ENCODE measurements around the gene PTP4A2. TPM values are rescaled to one million over a fixed set of nuclear protein-coding genes. Genes with fewer than 3 reads are reported as not detected.
A peak's percentile ranks its signal among the peaks of the same experiment; 100 is the strongest.
"Not testable (repeated sequence)": the region's sequence is repeated elsewhere in the genome, so short reads cannot be mapped to it uniquely, and the experiment has no call there.

Gene PTP4A2
- total RNA-seq, 1 experiment from 2014 or later: 314 TPM

DNA sequence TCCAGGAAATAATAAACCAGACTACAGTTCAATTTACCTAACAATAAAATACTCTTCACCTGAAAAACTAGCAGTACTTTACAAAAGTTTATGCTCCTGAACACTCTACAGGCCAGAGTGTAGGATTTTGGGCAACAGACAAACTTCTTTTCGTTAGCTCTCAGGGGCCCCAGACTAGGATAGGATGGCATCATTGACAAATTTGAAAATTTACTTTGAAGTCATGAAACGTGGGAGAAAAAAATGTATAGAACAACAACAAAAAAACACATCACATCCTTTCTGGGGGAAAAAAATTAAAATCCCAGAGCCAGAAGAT, 1.2 kb downstream of the PTP4A2 start:
- H3K27me3 ChIP-seq: no peaks in the 10 kb centered on the region
- no peak overlapping the region; the same call in 1 of the 2 replicates for H3K27ac ChIP-seq
- H3K4me3 ChIP-seq: peak overlapping the region; percentile 59
- DNase-seq: no peak
- H3K9me3 ChIP-seq (replicated peaks): no peaks in the 10 kb centered on the region
- H3K36me3 ChIP-seq: no peaks in the 10 kb centered on the region; the same call in 1 of the 2 replicates
- H3K4me1 ChIP-seq: peaks cover 43% of the 10 kb centered on the region

DNA sequence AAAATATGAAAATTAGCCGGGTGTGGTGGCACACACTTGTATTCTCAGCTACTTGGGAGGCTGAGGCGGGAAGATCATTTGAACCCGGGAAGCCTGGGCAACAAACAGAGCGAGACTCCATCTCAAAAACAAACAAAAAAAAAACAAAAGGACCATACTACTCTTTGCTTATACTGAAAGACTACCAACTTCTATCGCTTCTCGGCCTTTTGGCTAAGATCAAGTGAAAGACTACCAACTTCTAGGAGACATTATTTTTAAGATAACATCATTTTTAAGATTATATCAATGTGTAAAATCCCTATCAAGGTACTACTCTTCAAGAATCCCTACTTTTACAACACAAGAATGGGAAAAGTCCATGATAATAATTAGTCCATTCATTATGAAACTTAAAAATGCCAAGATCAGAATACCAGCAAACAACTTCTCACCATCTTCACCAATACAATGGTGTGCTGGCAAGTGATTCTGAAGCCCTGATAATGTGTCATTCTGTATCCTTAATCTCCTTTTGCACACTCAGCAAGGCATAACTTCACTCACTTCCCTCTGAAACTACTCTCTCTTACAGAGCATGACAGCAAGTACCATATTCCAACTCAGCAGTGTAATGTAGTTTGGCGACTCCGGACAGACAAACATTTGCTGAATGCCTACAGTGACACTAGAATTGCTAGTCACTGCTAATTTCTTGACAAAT, 1.7 kb downstream of the PTP4A2 start:
- Histone ChIP-seq H3K9me3 (replicated peaks) (no peaks in the 10 kb centered on the region), H3K27me3 (no peaks in the 10 kb centered on the region), H3K27ac (no peak overlapping the region), H3K4me1 (peaks cover 48% of the 10 kb centered on the region), H3K36me3 (no peaks in the 10 kb centered on the region; the same call in 1 of the 2 replicates), H3K4me3 (peak overlapping the region; percentile 59)
- DNase-seq: no peak

- no peak overlapping the region for H3K4me3 ChIP-seq
These were observed 3.2 kb downstream of the PTP4A2 start for GRCh38 chr1:31934706-31935629.

GRCh38 chr1:31932491-31933316, 5.5 kb downstream of the PTP4A2 start:
- DNase-seq: peak in 1 of 2 experiments; percentile 50
- Histone ChIP-seq H3K9me3 (replicated peaks) (no peaks in the 10 kb centered on the region), H3K27ac (no peak overlapping the region), H3K27me3 (no peaks in the 10 kb centered on the region), H3K36me3 (peaks cover 7% of the 10 kb centered on the region), H3K4me1 (peaks cover 57% of the 10 kb centered on the region), H3K4me3 (no peak overlapping the region)

More at GRCh38 chr1:31934706-31935629, 3.2 kb downstream of the PTP4A2 start:
- peaks cover 7% of the 10 kb centered on the region for H3K36me3 ChIP-seq
- H3K4me1 ChIP-seq: peaks cover 58% of the 10 kb centered on the region
- peak overlapping the region; percentile 2; the same call in 1 of the 2 replicates for H3K27ac ChIP-seq
- H3K9me3 ChIP-seq (replicated peaks): no peaks in the 10 kb centered on the region
- peak in 1 of 2 experiments; percentile 58 for DNase-seq
- H3K27me3 ChIP-seq: no peaks in the 10 kb centered on the region

DNA sequence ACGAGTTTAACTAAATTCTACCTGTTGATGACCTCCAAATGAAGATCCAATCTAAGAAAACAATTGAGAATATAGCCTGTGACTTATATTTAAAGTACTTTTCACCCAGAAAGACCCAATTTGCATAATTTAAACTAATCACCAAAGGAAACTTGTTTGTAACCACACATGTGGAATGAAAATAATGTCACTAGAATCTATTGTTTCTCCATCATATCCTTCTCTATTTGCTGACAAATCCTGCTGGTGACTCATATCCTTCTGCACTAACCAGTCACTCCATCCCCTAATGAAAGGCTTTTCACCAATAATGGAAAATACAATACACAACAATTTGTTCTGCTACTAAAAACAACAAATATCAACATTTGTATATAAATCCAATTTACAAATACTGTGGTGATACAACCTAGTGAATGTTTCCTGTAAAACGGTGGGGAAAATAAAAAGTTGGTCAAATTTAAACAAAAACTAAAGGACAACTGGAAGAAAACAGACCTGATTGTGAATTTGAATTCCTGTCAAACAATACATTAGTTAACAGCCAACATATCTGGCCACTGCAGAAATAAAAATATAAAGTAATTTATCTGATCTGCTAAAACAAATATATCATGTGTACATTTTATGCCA, 6.5 kb downstream of the PTP4A2 start:
- DNase-seq: peak in 1 of 2 experiments; percentile 36
- Histone ChIP-seq H3K4me3 (no peak overlapping the region), H3K9me3 (replicated peaks) (no peaks in the 10 kb centered on the region), H3K27ac (peak overlapping the region; percentile 6), H3K4me1 (peaks cover 56% of the 10 kb centered on the region), H3K36me3 (peaks cover 7% of the 10 kb centered on the region), H3K27me3 (no peaks in the 10 kb centered on the region)

DNA sequence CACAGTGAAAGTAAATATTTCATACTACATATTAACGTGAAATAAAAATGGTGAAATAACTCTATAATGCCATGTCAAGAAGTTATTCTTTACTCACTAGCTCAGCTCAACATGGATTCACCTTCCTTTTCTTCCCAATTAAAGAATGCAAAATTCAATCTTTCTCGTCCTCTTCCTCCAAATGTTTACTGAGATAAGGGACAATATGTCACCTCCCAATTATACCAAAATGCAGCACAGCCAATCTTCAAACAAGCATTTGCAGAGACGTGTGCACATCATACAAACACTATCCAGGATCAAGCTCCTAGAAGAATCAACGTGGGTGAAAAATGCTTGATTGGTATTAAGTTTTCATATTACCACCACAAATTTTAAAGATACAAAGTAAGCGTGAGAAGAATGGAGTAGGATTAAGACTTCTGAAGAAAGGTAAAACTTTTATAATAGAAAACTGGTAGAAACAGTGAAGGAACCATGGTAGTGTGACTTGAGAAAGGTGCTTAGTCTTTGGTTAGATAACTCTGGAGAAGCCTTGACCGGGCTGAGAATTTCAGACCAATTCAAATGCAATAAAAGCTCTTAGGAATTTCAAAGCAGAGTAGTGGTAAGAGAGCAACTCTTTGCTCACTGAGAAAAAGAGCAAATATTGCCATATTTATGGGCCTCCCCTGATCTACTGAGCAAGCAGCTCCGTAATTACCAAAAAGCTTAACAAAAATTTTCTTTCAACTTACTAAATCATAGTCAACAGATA, 7.2 kb downstream of the PTP4A2 start:
- no peak for DNase-seq
- H3K27ac ChIP-seq: peak overlapping the region; percentile 6
- peaks cover 53% of the 10 kb centered on the region for H3K4me1 ChIP-seq
- H3K36me3 ChIP-seq: peaks cover 7% of the 10 kb centered on the region; the same call in 1 of the 2 replicates
- H3K9me3 ChIP-seq (replicated peaks): no peaks in the 10 kb centered on the region
- H3K4me3 ChIP-seq: no peak overlapping the region
- no peaks in the 10 kb centered on the region for H3K27me3 ChIP-seq

DNA sequence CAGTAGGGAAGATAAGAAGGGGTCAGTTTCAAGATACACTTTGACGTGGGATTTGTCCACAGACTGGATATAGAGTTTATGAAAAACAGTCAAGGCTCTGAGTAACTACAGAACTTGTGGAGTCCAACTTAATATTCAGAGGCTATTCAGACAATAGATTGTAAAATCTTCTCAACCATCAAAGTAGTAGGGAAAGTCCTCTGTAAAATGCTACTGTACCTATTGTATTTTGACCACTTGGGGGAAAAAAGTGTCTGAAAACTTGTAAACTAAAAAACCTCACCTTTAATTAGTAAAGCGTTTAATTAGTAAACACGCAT, 10.5 kb downstream of the PTP4A2 start:
- Histone ChIP-seq H3K36me3 (peaks cover 7% of the 10 kb centered on the region; the same call in 1 of the 2 replicates), H3K4me1 (peaks cover 53% of the 10 kb centered on the region), H3K27ac (no peak overlapping the region)

GRCh38 chr1:31926853-31927660, 11.1 kb downstream of the PTP4A2 start:
- H3K27me3 ChIP-seq: no peaks in the 10 kb centered on the region
- no peak overlapping the region for H3K27ac ChIP-seq
- no peaks in the 10 kb centered on the region for H3K9me3 ChIP-seq (replicated peaks)
- no peak for DNase-seq
- peaks cover 10% of the 10 kb centered on the region; the same call in 1 of the 2 replicates for H3K36me3 ChIP-seq
- no peak overlapping the region for H3K4me3 ChIP-seq
- H3K4me1 ChIP-seq: peaks cover 47% of the 10 kb centered on the region

More for the DNA sequence above, 10.5 kb downstream of the PTP4A2 start:
- no peak overlapping the region for H3K4me3 ChIP-seq
- H3K27me3 ChIP-seq: no peaks in the 10 kb centered on the region
- no peak for DNase-seq
- no peaks in the 10 kb centered on the region for H3K9me3 ChIP-seq (replicated peaks)

DNA sequence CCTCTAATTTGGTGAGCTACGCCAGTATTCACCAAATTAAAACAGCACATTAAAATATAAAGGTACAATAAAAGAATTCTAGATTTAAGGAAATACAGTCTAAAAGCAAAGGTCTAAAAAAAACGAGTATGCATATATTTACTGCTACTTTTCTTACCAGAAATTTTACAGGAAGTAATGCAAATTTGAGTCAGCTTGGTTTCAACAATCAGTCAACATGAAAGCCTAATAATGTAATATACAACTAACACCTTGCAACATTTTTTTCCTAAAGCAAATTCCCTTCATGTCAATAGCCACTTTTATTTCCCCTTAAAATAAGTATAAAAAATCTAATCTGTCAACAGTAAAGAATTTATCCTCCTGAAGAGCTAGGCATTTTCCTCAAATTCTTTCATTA, 11.9 kb downstream of the PTP4A2 start:
- DNase-seq: no peak
- no peaks in the 10 kb centered on the region for H3K9me3 ChIP-seq (replicated peaks)
- peaks cover 39% of the 10 kb centered on the region for H3K4me1 ChIP-seq

DNA sequence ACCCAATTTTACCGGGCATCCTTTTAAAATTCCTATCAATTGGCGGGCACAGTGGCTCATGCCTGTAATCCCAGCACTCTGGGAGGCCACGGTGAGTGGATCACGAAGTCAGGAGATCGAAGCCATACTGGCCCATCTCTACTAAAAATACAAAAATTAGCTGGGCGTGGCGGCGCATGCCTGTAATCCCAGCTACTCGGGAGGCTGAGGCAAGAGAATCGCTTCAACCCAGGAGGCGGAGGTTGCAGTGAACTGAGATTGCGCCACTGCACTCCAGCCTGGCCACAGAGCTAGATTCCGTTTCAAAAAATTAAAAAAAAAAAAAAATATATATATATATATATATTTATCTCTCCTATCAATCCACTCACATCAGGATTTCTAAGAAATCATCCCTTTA, 12.3 kb downstream of the PTP4A2 start:
- H3K27ac ChIP-seq; H3K36me3 ChIP-seq; H3K27me3 ChIP-seq; H3K4me3 ChIP-seq; DNase-seq; H3K9me3 ChIP-seq (replicated peaks): not testable (repeated sequence)
- H3K4me1 ChIP-seq: peaks cover 35% of the 10 kb centered on the region

More for the DNA sequence above, 11.9 kb downstream of the PTP4A2 start:
- Histone ChIP-seq H3K4me3 (no peak overlapping the region), H3K27ac (no peak overlapping the region), H3K27me3 (no peaks in the 10 kb centered on the region), H3K36me3 (peaks cover 10% of the 10 kb centered on the region; the same call in 1 of the 2 replicates)

DNA sequence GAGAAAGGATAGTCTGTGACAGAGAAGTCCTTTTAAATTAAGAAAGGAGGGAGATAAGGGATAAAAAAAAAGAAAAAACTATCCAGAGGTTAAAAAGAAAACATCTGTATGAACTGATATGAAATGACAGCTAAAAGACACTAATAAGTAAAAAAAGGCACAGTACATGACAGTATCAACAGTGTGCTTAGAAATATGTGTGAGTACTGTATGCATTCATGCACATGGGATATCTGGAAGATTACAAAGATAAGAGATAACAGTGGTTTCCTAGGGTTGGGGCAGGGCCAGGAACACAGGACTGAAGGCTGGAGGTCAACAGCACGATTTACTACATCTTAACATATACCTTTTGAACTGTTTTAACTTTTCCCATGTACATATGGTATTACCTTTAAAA, 13.3 kb downstream of the PTP4A2 start:
- Histone ChIP-seq H3K27ac (no peak overlapping the region), H3K27me3 (no peaks in the 10 kb centered on the region), H3K4me3 (no peak overlapping the region), H3K4me1 (peaks cover 28% of the 10 kb centered on the region), H3K36me3 (0 out of 2 replicates have a peak, but pooled peaks cover 3% of the 10 kb centered on the region), H3K9me3 (replicated peaks) (no peaks in the 10 kb centered on the region)
- peak in 1 of 2 experiments; percentile 20 for DNase-seq

DNA sequence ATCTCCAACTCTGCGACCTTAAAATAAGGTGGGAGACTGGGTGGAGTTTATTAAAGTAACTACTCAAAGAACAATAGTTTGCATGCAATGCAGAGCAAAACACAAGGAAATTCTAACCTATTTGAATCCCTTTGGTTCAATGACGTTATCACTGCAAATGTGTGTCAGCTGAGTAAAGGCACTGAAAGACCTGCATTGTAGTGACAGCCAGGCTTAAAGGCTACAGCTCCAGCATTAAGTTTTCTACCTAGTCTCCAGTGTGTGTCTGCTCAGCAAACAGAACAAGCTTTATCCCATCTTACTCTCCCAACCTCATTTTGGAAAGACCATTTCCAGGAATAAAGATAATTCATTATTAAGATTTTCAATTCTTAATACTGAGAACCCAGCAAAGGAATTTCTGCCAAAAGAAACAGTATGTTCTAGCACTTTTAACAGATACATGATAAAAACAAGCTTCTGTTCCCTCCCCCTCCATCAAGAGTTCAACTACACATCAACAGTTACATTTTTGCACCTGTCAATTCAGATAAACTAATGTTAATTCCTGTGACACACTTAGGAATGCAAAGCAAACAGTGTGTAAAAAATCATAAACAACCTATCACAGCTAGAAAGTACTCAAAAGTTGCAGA, 14.2 kb downstream of the PTP4A2 start:
- Histone ChIP-seq H3K36me3 (peaks cover 6% of the 10 kb centered on the region; the same call in 1 of the 2 replicates), H3K9me3 (replicated peaks) (no peaks in the 10 kb centered on the region), H3K27me3 (no peaks in the 10 kb centered on the region), H3K27ac (no peak overlapping the region), H3K4me3 (no peak overlapping the region), H3K4me1 (peaks cover 20% of the 10 kb centered on the region)
- peak in 1 of 2 experiments; percentile 46 for DNase-seq
